ENCODE data around the gene MTA2.
A peak's percentile ranks its signal among the peaks of the same experiment; 100 is the strongest.
"Not testable (repeated sequence)": the region's sequence is repeated elsewhere in the genome, so short reads cannot be mapped to it uniquely, and the experiment has no call there.

Gene MTA2

GRCh38 chr11:62573006-62573591 lies 28.6 kb downstream of the MTA2 start:
- DNase-seq (ENCODE audit: low read depth, low spot score) = no peak
- H3K4me3 ChIP-seq (ENCODE audit: low read length) = peak overlapping the region; percentile 83

- DNase-seq (ENCODE audit: low read depth, low spot score) = no peak
- H3K4me3 ChIP-seq (ENCODE audit: low read length) = peak overlapping the region; percentile 83
These were observed 29.2 kb downstream of the MTA2 start for GRCh38 chr11:62572431-62572830.

- not testable (repeated sequence) for H3K4me3 ChIP-seq (ENCODE audit: low read length); DNase-seq (ENCODE audit: low read depth, low spot score)
These were observed 30.2 kb downstream of the MTA2 start for GRCh38 chr11:62571493-62571892.

GRCh38 chr11:62570903-62571302 lies 30.8 kb downstream of the MTA2 start:
- not testable (repeated sequence) for H3K4me3 ChIP-seq (ENCODE audit: low read length); DNase-seq (ENCODE audit: low read depth, low spot score)

- no peak overlapping the region for H3K4me3 ChIP-seq (ENCODE audit: low read length)
These were observed 32.1 kb downstream of the MTA2 start for GRCh38 chr11:62569611-62570010.

GRCh38 chr11:62567018-62567633 lies 34.5 kb downstream of the MTA2 start:
- DNase-seq (ENCODE audit: low read depth, low spot score) = no peak

More at GRCh38 chr11:62569611-62570010, 32.1 kb downstream of the MTA2 start:
- no peak for DNase-seq (ENCODE audit: low read depth, low spot score)

GRCh38 chr11:62566247-62566646 lies 35.4 kb downstream of the MTA2 start:
- H3K4me3 ChIP-seq (ENCODE audit: low read length) = no peak overlapping the region
- no peak for DNase-seq (ENCODE audit: low read depth, low spot score)

More at GRCh38 chr11:62567018-62567633, 34.5 kb downstream of the MTA2 start:
- no peak overlapping the region for H3K4me3 ChIP-seq (ENCODE audit: low read length)

GRCh38 chr11:62565100-62565802 lies 36.4 kb downstream of the MTA2 start:
- no peak overlapping the region for H3K4me3 ChIP-seq (ENCODE audit: low read length)
- no peak for DNase-seq (ENCODE audit: low read depth, low spot score)

- H3K4me3 ChIP-seq (ENCODE audit: low read length); DNase-seq (ENCODE audit: low read depth, low spot score): not testable (repeated sequence)
These were observed 39.9 kb downstream of the MTA2 start for GRCh38 chr11:62561677-62562230.

- peak; percentile 56 for DNase-seq (ENCODE audit: low read depth, low spot score)
- no peak overlapping the region for H3K4me3 ChIP-seq (ENCODE audit: low read length)
These were observed 41.0 kb downstream of the MTA2 start for GRCh38 chr11:62560566-62561103.

- DNase-seq (ENCODE audit: low read depth, low spot score) = not testable (repeated sequence)
These were observed 42.0 kb downstream of the MTA2 start for GRCh38 chr11:62559626-62560025.

GRCh38 chr11:62559204-62559603 lies 42.5 kb downstream of the MTA2 start:
- no peak overlapping the region for H3K4me3 ChIP-seq (ENCODE audit: low read length)
- DNase-seq (ENCODE audit: low read depth, low spot score) = no peak

More at GRCh38 chr11:62559626-62560025, 42.0 kb downstream of the MTA2 start:
- H3K4me3 ChIP-seq (ENCODE audit: low read length) = not testable (repeated sequence)

- no peak for DNase-seq (ENCODE audit: low read depth, low spot score)
- no peak overlapping the region for H3K4me3 ChIP-seq (ENCODE audit: low read length)
These were observed 43.0 kb downstream of the MTA2 start for GRCh38 chr11:62558669-62559068.

GRCh38 chr11:62556875-62557631 lies 44.6 kb downstream of the MTA2 start:
- peak; percentile 90 for DNase-seq (ENCODE audit: low read depth, low spot score)
- H3K4me3 ChIP-seq (ENCODE audit: low read length) = peak overlapping the region; percentile 20

GRCh38 chr11:62556108-62556874 lies 45.4 kb downstream of the MTA2 start:
- peak overlapping the region; percentile 43 for H3K4me3 ChIP-seq (ENCODE audit: low read length)
- DNase-seq (ENCODE audit: low read depth, low spot score) = peak; percentile 96

- peak; percentile 88 for DNase-seq (ENCODE audit: low read depth, low spot score)
- peak overlapping the region; percentile 43 for H3K4me3 ChIP-seq (ENCODE audit: low read length)
These were observed 46.1 kb downstream of the MTA2 start for GRCh38 chr11:62555464-62556107.

GRCh38 chr11:62554387-62555167 lies 47.1 kb downstream of the MTA2 start:
- DNase-seq (ENCODE audit: low read depth, low spot score) = no peak
- H3K4me3 ChIP-seq (ENCODE audit: low read length) = no peak overlapping the region

Data from Jurkat, Clone E6-1 (cell line).